Amniotic stem cell (primary cell): ENCODE measurements around the gene PC.

Experiments
- DNase-seq: peaks from one replicate; lab custom pipeline; 2025; lab: John Stamatoyannopoulos, UW

Gene PC

DNA sequence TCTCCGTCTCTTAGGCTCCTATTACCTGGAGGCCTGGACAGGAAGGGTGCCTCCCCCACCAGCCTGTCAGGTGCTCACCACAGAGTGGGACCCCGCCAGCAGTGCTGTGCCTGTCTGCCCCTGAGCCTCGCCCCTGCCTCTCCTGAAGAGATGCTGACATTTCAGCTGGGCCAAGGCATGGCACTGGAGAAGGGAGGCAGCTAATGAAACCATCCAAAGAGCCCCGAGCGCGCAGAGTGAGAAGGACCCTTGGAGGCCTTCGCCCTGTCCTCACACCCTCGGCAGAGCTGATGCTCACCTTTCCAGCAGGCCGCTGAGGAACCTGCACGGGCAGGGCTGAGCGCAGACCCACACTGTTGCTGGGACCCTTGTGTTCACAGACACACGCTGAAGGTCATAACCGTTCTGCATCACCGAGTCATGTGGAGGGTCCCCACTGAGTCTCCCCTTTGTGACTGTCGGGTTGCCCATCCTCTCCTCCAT is 103.4 kb downstream of the PC start:
- no peak for DNase-seq

GRCh38 chr11:66854231-66854661 is 103.9 kb downstream of the PC start:
- DNase-seq: no peak

DNA sequence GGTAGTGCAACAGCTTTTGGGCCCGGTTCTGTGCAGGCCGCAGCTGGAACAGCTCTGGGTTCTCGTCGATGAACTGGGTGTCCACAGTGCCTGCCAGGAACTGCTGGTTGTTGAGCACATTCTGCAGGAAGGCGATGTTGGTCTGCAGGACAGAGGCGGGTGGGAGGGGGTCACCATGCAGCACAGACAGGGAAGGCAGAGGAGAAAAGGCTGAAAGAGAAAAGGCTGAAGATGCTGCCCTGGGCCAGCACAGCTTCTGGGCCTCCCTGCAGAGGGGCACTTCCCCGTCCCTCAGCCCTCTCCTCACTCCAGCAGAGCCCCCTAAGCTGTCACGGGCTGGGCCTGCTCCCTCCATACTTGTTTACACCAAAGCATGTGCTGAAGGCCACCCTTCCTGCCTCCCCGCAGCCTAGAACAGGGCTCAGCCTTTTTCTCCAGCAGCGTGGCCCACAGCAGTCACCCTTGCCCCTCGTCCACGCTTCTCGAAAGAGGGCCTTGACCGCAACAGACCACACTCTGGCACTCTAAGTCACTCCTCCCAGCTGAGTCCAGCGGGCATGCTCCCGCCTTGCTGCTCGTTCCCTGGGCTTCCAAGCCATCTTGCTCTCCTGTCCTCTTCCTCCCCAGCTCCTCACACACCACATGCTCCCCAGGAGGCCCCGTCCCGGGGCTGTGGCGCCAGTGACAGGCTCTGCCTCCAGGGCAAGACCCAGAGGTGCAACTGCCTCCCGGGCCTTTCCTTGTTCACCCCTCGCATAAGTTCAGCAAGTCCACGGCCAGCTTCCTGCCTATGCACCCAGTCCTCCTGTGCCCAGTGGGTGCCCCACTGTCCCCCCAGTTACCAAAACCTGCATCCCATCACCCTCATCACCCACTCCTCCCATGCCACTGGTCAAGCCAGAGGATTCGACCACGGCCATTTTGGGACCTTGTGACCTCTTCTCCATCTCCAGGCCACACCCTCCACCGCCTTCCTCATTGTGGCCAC is 104.6 kb downstream of the PC start:
- no peak for DNase-seq

GRCh38 chr11:66852466-66853241 is 105.5 kb downstream of the PC start:
- DNase-seq: no peak

DNA sequence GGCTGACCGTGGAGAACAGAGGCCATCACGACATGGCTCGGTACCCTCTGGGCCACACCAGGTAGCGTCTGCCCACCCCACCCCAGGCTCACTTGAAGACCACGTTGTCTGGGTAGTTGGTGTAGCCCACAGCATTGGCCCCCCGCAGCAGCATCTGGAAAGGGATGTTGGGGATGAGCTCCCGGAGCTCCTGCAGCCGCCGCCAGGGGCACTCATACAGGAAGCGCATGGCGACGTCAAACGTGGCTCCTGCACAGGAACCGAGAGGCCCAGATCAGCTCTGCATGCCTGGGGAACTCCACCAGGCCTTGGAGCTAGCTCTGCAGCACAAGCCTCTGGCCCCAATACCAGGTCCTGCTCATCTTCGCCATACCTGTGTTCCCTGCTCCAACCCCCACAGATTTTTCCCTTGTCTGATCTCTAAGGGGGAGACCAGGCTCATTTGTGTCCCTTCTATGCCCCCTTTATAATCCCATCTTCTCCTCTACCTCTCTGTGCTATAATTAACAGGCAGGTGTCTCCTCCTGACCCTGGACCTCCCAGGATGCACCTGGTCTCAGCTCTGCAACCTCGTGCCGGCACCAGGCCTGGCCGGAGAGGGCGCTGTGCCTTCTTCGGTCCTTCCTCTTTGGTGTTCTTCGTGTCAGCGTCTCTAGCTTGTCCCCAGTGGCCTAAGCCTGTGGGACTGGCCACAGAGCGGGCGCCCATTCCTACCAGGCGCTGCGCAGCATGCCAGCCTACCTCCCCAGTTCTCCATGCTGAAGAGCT is 106.3 kb downstream of the PC start:
- DNase-seq: no peak

DNA sequence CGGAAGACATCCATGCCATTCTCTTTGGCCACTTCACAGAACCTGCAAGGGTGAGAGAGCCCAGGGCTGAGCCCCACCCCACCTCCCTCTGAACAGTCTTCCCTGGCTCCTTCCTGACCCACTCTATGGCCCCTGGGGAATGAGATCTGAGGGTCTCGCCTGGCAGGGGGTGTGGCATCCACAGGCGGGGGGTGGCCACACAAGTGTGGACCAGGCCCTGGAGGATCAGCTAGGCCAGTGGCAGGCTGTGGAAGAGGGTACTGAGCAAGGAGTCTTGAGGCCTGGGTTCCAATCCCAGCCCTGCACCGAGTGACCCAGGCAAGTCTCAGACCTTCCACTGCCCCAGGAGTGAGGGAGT is 107.0 kb downstream of the PC start:
- DNase-seq: no peak

DNA sequence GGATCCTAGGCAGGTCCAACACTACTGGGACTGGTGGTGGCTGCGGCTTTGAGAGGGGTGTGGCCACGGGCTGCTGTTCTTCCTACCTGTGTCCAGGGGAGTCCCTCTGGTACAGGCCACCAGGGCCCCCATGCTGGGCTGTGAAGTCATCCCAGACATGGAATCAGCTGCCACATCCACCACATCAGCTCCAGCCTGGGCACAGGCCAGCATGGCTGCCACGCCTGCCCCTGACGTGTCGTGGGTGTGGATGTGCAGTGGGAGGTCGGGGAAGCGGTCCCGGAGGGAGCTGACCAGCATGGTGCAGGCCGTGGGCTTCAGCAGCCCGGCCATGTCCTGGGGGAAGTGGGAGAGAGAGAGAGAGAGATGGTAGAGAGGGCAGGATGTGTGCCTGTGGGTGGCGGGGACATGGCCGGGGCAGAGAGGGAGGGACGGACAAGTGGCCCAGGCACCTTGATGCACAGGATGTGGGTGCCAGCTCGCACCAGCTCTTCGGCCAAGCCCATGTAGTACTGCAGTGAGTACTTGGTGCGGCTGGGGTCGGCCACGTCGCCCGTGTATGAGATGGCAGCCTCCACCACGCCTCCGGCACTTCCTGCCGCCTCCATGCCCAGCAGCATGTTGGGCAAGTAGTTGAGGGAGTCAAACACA is 107.5 kb downstream of the PC start:
- no peak for DNase-seq

- no peak for DNase-seq
Observed at GRCh38 chr11:66850235-66850587, 108.0 kb downstream of the PC start.

DNA sequence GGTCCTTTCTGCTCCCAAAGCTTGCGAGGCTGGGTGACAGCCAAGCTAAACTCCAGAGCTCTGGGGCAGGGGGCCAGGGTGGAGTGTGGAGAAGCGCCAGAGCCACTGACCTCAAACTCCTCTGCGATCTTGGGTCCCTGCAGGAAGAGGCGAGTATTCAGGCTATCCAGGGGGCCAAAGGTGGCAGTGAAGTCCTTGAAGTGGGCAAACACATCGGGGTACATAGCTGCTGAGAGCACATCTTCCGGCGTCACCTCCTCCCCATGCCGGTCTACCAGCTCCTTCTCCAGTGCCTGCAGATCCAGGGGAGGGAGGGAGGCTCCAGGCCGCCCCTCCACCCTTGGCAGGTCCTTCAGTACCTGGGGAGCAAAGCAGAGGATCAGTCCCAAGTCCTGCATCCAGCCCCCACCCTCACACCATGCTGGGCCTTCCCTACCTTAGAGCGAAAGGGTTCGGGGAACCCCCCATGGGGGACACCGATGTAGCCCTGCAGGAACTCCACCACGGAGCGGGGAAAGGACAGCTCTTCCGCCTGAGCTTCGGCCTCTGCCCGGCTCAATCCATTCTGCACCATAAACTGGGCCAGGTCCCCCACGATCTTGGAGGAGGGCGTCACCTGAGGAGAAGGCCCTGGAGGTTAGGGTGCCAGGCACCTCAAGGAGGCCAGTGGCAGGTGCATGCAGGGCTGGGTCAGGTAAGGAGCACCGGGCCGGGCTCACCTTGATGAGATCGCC is 108.5 kb downstream of the PC start:
- no peak for DNase-seq

GRCh38 chr11:66848671-66849500 is 109.3 kb downstream of the PC start:
- no peak for DNase-seq

GRCh38 chr11:66847461-66848232 is 110.5 kb downstream of the PC start:
- no peak for DNase-seq

- no peak for DNase-seq
Observed at GRCh38 chr11:66846671-66847091, 111.5 kb downstream of the PC start.

- DNase-seq: no peak
Observed at GRCh38 chr11:66845876-66846212, 112.3 kb downstream of the PC start.

- DNase-seq: no peak
Observed at GRCh38 chr11:66845143-66845875, 112.9 kb downstream of the PC start.

DNA sequence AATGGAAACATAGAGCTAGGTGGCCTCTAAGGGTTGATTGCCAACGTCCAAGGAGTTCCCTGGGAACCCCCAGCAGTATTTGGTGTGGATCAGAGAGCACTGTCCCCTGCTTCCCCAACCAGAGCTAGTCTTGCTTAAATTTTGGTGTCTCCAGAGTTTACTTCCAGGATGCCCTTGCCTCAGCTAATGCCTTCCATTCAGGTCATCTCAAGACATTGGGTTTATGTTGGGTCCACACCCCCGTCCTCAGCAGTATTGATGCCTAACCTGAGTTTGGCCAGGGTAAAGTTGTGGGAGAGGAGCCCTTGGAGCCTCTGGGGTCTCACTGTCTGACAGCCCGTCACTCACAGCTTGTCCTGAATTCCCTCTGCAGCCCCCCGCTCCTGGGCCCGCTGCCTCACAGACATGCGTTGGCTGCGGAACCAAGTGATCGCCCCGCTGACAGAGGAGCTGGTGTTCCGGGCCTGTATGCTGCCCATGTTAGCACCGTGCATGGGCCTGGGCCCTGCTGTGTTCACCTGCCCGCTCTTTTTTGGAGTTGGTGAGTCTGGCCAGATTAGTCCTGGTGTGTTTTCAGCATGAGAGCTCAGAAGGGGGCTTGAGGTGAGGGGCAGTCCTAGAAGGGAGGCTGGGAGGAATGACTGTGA is 113.6 kb downstream of the PC start:
- no peak for DNase-seq

- DNase-seq: no peak
Observed at GRCh38 chr11:66843776-66844495, 114.2 kb downstream of the PC start.
